HL-60 (cell line): Measurements from ENCODE around the gene KANK4.

ENCODE experiments used
- CTCF ChIP-seq: IDR thresholded peaks from one replicate; pipeline ENCODE4 v1.5.1; 2011; ENCODE audit warnings: low read length, control low read depth, inconsistent platforms; ENCODE audit not compliant: insufficient read depth
- GABPA ChIP-seq: IDR thresholded peaks from 2 replicates; pipeline ENCODE4 v1.6.1; 2012; ENCODE audit warnings: low read depth
- POLR2AphosphoS5 ChIP-seq: IDR thresholded peaks from 2 replicates; pipeline ENCODE4 v1.6.1; 2012; ENCODE audit warnings: low read depth
- REST ChIP-seq: IDR thresholded peaks from 2 replicates; pipeline ENCODE4 v1.6.1; 2012; ENCODE audit warnings: low read depth; ENCODE audit not compliant: insufficient replicate concordance

GRCh38 chr1:62241371-62242131 lies 77.7 kb downstream of the KANK4 start:
- TF ChIP-seq CTCF, result no peak
- no peak for TF ChIP-seq POLR2AphosphoS5
- TF ChIP-seq GABPA, result no peak
- no peak for TF ChIP-seq REST
